Calu3 (cell line): ENCODE measurements around the gene MIOS. TPM values are rescaled to one million over a fixed set of nuclear protein-coding genes. Genes with fewer than 3 reads are reported as not detected.

Source experiments
- BruUV-seq: library from RNA; stranded (reverse); fragments of 400-500 nt; replicated peaks from 2 replicates; lab custom pipeline; 2021; lab: Mats Ljungman, UMichigan
- CTCF ChIA-PET: fragments of 300-600 bp; sonication (Branson Sonifier 250); formaldehyde crosslinking; loops from one replicate; lab custom pipeline; 2022; ENCODE audit warnings: antibody characterized with exemption; lab: Charles Lee
- DNase-seq: peaks from one replicate; pipeline ENCODE4 v3.0.0; 2022
- H3K27ac Mint-ChIP-seq: one replicate; pipeline ENCODE4 v1.8.0; 2022; ENCODE audit warnings: mixed read lengths; ENCODE audit not compliant: unreplicated experiment
- H3K27me3 Mint-ChIP-seq: one replicate; pipeline ENCODE4 v1.8.0; 2022; ENCODE audit warnings: mixed read lengths; ENCODE audit not compliant: unreplicated experiment
- H3K36me3 Mint-ChIP-seq: one replicate; pipeline ENCODE4 v1.8.0; 2022; ENCODE audit warnings: mild to moderate bottlenecking, moderate library complexity, mixed read lengths; ENCODE audit not compliant: insufficient read depth, unreplicated experiment
- H3K4me1 Mint-ChIP-seq: one replicate; pipeline ENCODE4 v1.8.0; 2022; ENCODE audit warnings: mild to moderate bottlenecking, low read depth, mixed read lengths; ENCODE audit not compliant: unreplicated experiment
- H3K4me3 Mint-ChIP-seq: one replicate; pipeline ENCODE4 v1.8.0; 2022; ENCODE audit warnings: mild to moderate bottlenecking, low read depth, moderate library complexity, mixed read lengths; ENCODE audit not compliant: unreplicated experiment
- H3K9me3 Mint-ChIP-seq: one replicate; pipeline ENCODE4 v1.8.0; 2022; ENCODE audit warnings: low read depth, mixed read lengths; ENCODE audit not compliant: unreplicated experiment
- intact Hi-C: fragments of 100-400 bp; cut with micrococcal nuclease; formaldehyde crosslinking; loops from one replicate; pipeline ENCODE4 v1.10.0; 2022; ENCODE audit not compliant: unreplicated experiment
- total RNA-seq: library from RNA; stranded (reverse); gene quantifications from 2 replicates; pipeline ENCODE4 v1.2.3, GENCODE V29; 2022
- TF ChIP-seq, protein P1 (sequence below): fragments of 200-600 bp; IDR thresholded peaks from one replicate; pipeline ENCODE4 v1.8.0; 2022; ENCODE audit warnings: antibody characterized with exemption; ENCODE audit not compliant: unreplicated experiment

MIOS gene
- total RNA-seq, 1 experiment from 2014 or later: 38.2 TPM

DNA sequence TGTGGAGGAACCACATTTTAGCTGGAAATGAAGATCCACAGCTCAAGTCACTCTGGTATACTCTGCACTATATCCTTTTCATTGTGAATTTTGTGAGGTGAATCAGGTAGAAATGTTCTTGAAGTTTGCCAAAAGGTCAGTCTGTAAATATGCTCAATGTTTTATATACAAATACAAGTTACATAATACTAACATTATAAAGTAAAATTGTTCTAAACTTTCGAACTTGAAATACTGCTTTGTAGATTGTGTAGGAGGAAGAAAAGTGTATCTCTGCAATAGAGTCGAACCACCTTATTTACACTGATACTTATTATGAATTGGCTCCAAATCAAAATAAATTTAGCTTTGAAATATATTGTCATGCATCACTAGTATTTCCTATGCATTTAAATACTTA lies 7.0 kb downstream of the MIOS start:
- Mint-ChIP-seq H3K4me3 (no peak overlapping the region), H3K36me3 (no peaks in the 10 kb centered on the region), H3K9me3 (no peaks in the 10 kb centered on the region), H3K4me1 (peaks cover 19% of the 10 kb centered on the region), H3K27ac (no peak overlapping the region), H3K27me3 (no peaks in the 10 kb centered on the region)
- no peak for DNase-seq
- CTCF ChIA-PET: interaction anchor here (0.6 kb wide), 1 partner anchor 397 kb away, joined by 3 read pairs; no protein-coding TSS in a partner anchor
- intact Hi-C loops: no loop called here
- no TSS peak for BruUV-seq
- TF ChIP-seq, protein P1, sequence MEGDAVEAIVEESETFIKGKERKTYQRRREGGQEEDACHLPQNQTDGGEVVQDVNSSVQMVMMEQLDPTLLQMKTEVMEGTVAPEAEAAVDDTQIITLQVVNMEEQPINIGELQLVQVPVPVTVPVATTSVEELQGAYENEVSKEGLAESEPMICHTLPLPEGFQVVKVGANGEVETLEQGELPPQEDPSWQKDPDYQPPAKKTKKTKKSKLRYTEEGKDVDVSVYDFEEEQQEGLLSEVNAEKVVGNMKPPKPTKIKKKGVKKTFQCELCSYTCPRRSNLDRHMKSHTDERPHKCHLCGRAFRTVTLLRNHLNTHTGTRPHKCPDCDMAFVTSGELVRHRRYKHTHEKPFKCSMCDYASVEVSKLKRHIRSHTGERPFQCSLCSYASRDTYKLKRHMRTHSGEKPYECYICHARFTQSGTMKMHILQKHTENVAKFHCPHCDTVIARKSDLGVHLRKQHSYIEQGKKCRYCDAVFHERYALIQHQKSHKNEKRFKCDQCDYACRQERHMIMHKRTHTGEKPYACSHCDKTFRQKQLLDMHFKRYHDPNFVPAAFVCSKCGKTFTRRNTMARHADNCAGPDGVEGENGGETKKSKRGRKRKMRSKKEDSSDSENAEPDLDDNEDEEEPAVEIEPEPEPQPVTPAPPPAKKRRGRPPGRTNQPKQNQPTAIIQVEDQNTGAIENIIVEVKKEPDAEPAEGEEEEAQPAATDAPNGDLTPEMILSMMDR: no peak

DNA sequence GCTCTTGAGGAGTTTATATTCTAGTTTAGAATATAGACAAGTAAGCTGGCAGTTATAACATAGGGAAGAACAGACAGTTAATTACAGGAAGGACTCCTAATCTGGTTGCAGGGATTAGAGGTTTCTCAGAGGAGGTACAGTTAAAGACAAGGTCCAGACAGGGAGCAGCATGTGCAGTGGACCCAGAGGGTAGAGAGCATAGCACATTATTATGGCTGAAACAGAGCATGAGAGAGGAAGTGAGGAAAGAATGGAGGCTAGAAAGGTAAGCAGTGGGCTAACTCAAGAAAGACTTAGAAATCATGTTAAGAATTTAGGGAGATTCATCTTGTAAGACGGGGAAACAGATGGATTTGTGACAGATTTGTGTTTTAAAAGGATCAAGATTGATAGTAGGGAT lies 9.7 kb downstream of the MIOS start:
- DNase-seq: no peak
- no peaks in the 10 kb centered on the region for H3K36me3 Mint-ChIP-seq
- intact Hi-C loops: no loop called here
- CTCF ChIA-PET: no interaction called here
- BruUV-seq: no TSS peak
- TF ChIP-seq, protein P1: no peak
- no peaks in the 10 kb centered on the region for H3K4me1 Mint-ChIP-seq
- H3K4me3 Mint-ChIP-seq: no peak overlapping the region
- no peaks in the 10 kb centered on the region for H3K27me3 Mint-ChIP-seq
- H3K27ac Mint-ChIP-seq: no peak overlapping the region
- H3K9me3 Mint-ChIP-seq: no peaks in the 10 kb centered on the region

DNA sequence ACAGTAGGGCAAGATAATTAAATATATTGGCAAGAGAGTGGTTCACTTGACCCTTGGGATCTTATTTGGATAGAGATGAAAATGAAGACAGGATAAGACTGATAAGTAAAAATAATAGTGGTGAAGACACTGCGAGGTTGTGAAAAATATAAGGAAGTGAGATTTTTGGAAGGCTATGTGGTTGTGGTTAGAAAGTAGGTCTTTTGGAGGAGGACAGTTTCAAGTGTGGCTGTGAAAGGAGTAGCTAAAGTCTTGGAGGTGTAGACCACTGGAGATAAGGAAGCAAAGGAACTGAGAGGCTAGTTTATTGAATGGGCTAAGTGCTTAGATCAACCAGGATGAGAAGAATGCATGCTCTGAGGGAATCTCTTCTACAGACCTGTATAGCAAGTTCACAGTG lies 11.2 kb downstream of the MIOS start:
- no TSS peak for BruUV-seq
- CTCF ChIA-PET: no interaction called here
- intact Hi-C loops: no loop called here
- Mint-ChIP-seq H3K27ac (no peak overlapping the region), H3K27me3 (no peaks in the 10 kb centered on the region), H3K9me3 (no peaks in the 10 kb centered on the region), H3K4me3 (no peak overlapping the region), H3K36me3 (no peaks in the 10 kb centered on the region), H3K4me1 (no peaks in the 10 kb centered on the region)
- TF ChIP-seq, protein P1: no peak
- no peak for DNase-seq

DNA sequence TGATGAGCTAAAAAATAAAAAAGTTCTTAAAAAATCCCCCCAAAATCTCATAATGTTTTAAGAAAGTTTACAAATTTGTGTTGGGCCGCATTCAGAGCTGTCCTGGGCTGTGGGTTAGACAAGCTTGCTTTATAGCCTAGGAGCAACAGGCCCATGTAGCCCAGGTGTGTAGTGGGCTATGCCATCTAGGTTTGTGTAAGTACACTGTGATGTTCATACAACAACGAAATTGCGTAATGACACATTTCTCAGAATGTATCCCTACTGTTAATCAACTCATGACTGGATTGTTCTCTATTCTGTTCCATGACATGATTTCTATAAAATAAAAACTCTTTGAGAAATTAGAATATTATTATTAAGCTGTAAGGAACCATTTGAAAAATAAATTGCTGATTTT lies 13.0 kb downstream of the MIOS start:
- CTCF ChIA-PET: no interaction called here
- intact Hi-C loops: no loop called here
- no peak for DNase-seq
- Mint-ChIP-seq H3K27ac (no peak overlapping the region), H3K36me3 (no peaks in the 10 kb centered on the region), H3K4me1 (no peaks in the 10 kb centered on the region), H3K9me3 (no peaks in the 10 kb centered on the region), H3K4me3 (no peak overlapping the region), H3K27me3 (no peaks in the 10 kb centered on the region)
- TF ChIP-seq, protein P1: no peak
- no TSS peak for BruUV-seq
